GM10248 (cell line): Measurements from ENCODE around the gene DAAM1.

Experiments
- CTCF ChIA-PET: fragments of 300-600 bp; sonication (Branson Sonifier 250); formaldehyde crosslinking; extraction: SDS; loops from one replicate; lab custom pipeline; 2021; ENCODE audit warnings: antibody characterized with exemption; lab: Yijun Ruan, JAX
- POLR2A ChIA-PET: fragments of 350-650 bp; sonication (Branson Sonifier 250); formaldehyde crosslinking; extraction: SDS; loops from one replicate; lab custom pipeline; 2020; ENCODE audit warnings: antibody characterized with exemption; lab: Yijun Ruan, JAX
- DNase-seq: peaks from one replicate; pipeline ENCODE4 v3.0.0; 2012; ENCODE audit errors: extremely low spot score
- CTCF ChIP-seq: IDR thresholded peaks from 2 replicates; pipeline ENCODE4 v1.5.1; 2012; ENCODE audit warnings: mild to moderate bottlenecking, low read depth; ENCODE audit errors: extremely low read depth, missing control alignments, control extremely low read depth

Gene DAAM1

GRCh38 chr14:59199205-59199604, 10.7 kb downstream of the DAAM1 start:
- TF ChIP-seq CTCF, result no peak
- ChIA-PET POLR2A (no interaction called here), CTCF (no interaction called here)
- no peak for DNase-seq

- ChIA-PET CTCF (no interaction called here), POLR2A (no interaction called here)
- no peak for TF ChIP-seq CTCF
Measured at GRCh38 chr14:59199614-59200013, 11.1 kb downstream of the DAAM1 start.

GRCh38 chr14:59200195-59200594, 11.7 kb downstream of the DAAM1 start:
- ChIA-PET POLR2A (no interaction called here), CTCF (no interaction called here)
- TF ChIP-seq CTCF, result no peak
- no peak for DNase-seq

More at GRCh38 chr14:59199614-59200013, 11.1 kb downstream of the DAAM1 start:
- DNase-seq, result no peak

DNA sequence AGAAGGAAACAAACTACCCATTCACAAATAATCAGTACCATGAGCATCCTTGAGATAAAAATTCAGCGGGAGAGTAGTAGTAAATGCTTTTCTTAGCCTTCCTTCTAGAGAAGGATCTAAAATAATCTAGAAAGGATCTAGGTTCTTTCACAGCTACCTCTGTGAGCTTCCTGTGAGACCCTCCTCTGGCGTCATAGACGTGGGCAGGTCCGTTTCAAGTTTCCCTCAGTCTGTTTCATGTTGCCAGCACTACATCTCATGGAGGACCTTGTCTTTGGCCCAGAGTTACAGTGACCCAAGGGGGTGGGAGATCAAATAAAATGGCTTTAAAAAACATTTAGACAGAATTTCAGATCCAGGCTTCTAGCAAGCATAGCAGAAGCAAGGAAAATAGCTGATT, 13.6 kb downstream of the DAAM1 start:
- ChIA-PET CTCF (interaction anchor here (1.2 to 1.4 kb wide), 2 partner anchors 12 to 103 kb away, joined by 3 to 5 read pairs; no protein-coding TSS in a partner anchor), POLR2A (no interaction called here)
- DNase-seq, result no peak
- TF ChIP-seq CTCF, result no peak

DNA sequence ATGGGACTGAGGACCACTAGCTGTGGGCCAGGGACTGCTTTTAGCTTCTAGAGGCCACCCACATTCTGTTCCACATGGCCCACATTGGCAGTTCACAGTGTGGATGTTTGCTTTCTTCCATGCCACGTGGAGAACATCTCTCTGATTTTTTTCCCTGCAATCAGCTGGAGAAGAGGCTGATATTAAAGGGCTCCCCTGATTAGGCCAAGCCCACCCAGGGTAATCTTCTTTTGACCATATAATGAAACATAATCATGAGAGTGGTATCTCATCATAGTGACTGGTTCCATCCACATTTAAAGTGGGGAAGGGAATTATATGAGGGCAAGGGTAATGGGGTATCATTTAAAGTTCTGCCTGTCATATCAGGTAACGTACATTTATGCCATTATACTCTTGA, 15.8 kb downstream of the DAAM1 start:
- POLR2A ChIA-PET, result no interaction called here
- DNase-seq, result no peak
- CTCF ChIA-PET, result interaction anchor here (1.1 to 1.8 kb wide), 5 partner anchors 14 to 81 kb away, joined by 3 to 8 read pairs (median 4); no protein-coding TSS in a partner anchor
- no peak for TF ChIP-seq CTCF

DNA sequence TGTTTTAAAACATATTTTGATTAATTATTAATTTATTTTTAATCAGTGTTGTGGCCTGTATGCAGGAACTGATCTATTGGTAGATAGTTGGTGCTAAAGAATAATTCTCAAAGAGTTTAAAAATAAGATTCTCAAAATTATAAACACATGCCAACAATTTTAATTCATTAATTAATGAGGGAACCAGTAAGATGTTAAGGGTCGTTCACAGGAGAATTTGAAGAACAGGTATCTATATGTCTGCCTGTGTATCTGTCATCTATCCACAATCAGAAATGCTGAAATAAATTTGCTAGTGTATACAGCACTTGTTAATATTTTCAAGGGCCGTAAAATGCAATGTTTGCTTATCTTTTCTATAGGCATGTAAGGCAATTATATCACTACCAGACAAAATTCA, 18.4 kb downstream of the DAAM1 start:
- CTCF ChIA-PET, result no interaction called here
- POLR2A ChIA-PET, result no interaction called here
- no peak for DNase-seq
- no peak for TF ChIP-seq CTCF
